WTC11 (cell line): Measurements from ENCODE around the gene SERPIND1.

Experiments
- ATF1 ChIP-seq: sonication (generic); formaldehyde crosslinking; IDR thresholded peaks from 2 replicates; pipeline ENCODE4 v1.8.1; 2023; ENCODE audit warnings: mild to moderate bottlenecking, moderate library complexity, missing genetic modification reagents
- CREM ChIP-seq: sonication (generic); formaldehyde crosslinking; IDR thresholded peaks from 2 replicates; pipeline ENCODE4 v1.8.1; 2022; ENCODE audit warnings: mild to moderate bottlenecking, missing genetic modification reagents, moderate library complexity
- CTCF ChIP-seq: fragments of 200-600 bp; IDR thresholded peaks from 2 replicates; pipeline ENCODE4 v1.8.0; 2022; ENCODE audit warnings: antibody characterized with exemption
- JUN ChIP-seq: sonication (generic); formaldehyde crosslinking; IDR thresholded peaks from 2 replicates; pipeline ENCODE4 v1.8.0; 2023; ENCODE audit warnings: mild to moderate bottlenecking, missing genetic modification reagents
- MLX ChIP-seq: sonication (generic); formaldehyde crosslinking; IDR thresholded peaks from 2 replicates; pipeline ENCODE4 v1.8.1; 2023; ENCODE audit warnings: mild to moderate bottlenecking, missing genetic modification reagents, moderate library complexity
- PREB ChIP-seq: sonication (generic); formaldehyde crosslinking; IDR thresholded peaks from 2 replicates; pipeline ENCODE4 v1.8.1; 2022; ENCODE audit warnings: mild to moderate bottlenecking, missing genetic modification reagents, moderate library complexity, borderline replicate concordance
- SMAD4 ChIP-seq: sonication (generic); formaldehyde crosslinking; IDR thresholded peaks from 2 replicates; pipeline ENCODE4 v1.8.0; 2022; ENCODE audit warnings: mild to moderate bottlenecking, missing genetic modification reagents
- TCF7 ChIP-seq: sonication (generic); formaldehyde crosslinking; IDR thresholded peaks from 2 replicates; pipeline ENCODE4 v1.8.0; 2022; ENCODE audit warnings: mild to moderate bottlenecking, low read depth, missing genetic modification reagents, moderate library complexity
- ZNF138 ChIP-seq: sonication (generic); formaldehyde crosslinking; conservative IDR thresholded peaks from 2 replicates; pipeline ENCODE4 v1.8.1; 2022; ENCODE audit warnings: mild to moderate bottlenecking, moderate library complexity, missing genetic modification reagents
- ZNF416 ChIP-seq: fragments of 250-450 bp; sonication (Bioruptor Pico); IDR thresholded peaks from 2 replicates; pipeline ENCODE4 v1.9.0; 2021; ENCODE audit warnings: mild to moderate bottlenecking, inconsistent platforms

GRCh38 chr22:20746431-20747189 is 27.3 kb upstream of the SERPIND1 start:
- TF ChIP-seq CTCF (no peak), ZNF416 (no peak), CREM (CRISPR knock-in tag) (no peak), JUN (CRISPR knock-in tag) (no peak), TCF7 (CRISPR knock-in tag) (no peak), ZNF138 (CRISPR knock-in tag) (no peak), SMAD4 (CRISPR knock-in tag) (no peak), ATF1 (no peak), PREB (CRISPR knock-in tag) (no peak), MLX (no peak)
